Tibial nerve (tissue), 3 donors: Measurements from ENCODE around the gene KDM4B.

Experiments used
- POLR2A ChIP-seq, 2 donors: fragments of 450-650 bp; IDR thresholded peaks; one replicate each; pipeline ENCODE4 v1.6.1; 2017; ENCODE audit warnings: antibody characterized with exemption in 2 of 2, mild to moderate bottlenecking in 2 of 2, moderate library complexity in 2 of 2
- TF ChIP-seq, protein P1 (sequence below), 5 experiments: fragments of 200-600 bp in 3 of 5; fragments of 450-650 bp in 2 of 5; sonication (generic) in 3 of 5; IDR thresholded peaks; one replicate each; pipeline ENCODE4 v1.5.1; 2016 to 2019; ENCODE audit warnings: antibody characterized with exemption in 5 of 5, mild to moderate bottlenecking in 3 of 5, moderate library complexity in 2 of 5

DNA sequence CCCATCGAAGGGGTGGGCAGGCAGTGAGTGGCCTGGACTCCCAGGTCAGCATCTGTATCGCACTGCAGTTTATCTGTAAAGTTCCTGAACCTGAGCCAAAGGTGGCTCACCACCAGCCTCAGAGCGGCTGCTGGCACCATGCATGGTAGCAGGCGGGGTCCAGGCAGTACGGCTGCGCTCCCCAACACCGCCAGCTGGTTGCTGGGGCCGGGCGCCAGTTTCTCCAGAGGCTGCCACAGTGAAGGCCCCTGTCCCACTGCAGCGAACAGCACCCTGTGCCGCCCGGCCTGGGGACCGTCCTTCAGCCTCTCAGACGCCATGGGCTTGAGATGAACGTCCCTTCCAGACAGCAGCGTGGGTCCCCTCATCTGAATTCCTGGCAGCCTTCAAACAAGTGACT lies 109.8 kb downstream of the KDM4B start:
- TF ChIP-seq, protein P1, sequence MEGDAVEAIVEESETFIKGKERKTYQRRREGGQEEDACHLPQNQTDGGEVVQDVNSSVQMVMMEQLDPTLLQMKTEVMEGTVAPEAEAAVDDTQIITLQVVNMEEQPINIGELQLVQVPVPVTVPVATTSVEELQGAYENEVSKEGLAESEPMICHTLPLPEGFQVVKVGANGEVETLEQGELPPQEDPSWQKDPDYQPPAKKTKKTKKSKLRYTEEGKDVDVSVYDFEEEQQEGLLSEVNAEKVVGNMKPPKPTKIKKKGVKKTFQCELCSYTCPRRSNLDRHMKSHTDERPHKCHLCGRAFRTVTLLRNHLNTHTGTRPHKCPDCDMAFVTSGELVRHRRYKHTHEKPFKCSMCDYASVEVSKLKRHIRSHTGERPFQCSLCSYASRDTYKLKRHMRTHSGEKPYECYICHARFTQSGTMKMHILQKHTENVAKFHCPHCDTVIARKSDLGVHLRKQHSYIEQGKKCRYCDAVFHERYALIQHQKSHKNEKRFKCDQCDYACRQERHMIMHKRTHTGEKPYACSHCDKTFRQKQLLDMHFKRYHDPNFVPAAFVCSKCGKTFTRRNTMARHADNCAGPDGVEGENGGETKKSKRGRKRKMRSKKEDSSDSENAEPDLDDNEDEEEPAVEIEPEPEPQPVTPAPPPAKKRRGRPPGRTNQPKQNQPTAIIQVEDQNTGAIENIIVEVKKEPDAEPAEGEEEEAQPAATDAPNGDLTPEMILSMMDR (IDR thresholded peaks at IDR 0.05): no peak
- TF ChIP-seq POLR2A (IDR thresholded peaks at IDR 0.05): no peak
